Measurements from ENCODE around the gene AATK. TPM values are rescaled to one million over a fixed set of nuclear protein-coding genes. Genes with fewer than 3 reads are reported as not detected.

Gene AATK
- total RNA-seq, 1 experiment from 2014 or later = 4.4 TPM

DNA sequence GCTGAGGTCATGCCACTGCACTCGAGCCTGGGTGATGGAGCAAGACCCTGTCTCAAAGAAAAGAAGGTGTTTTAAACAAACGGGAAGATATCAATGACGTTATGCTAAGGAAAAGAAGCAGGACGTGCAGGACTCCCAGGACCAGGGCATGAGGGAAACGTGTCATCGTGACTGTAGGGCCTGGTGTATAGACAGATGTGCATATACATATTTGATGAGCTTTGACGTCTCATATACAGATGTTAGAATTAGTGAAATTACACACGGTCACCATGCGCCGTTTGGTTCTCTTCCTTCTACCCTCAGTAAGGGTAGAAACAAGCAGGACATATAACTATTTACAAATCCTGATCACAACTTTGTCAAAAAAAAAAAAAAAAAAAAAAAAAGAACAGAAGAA lies 18.3 kb downstream of the AATK start:
- POLR2A ChIA-PET = no interaction called here
- peaks cover 14% of the 10 kb centered on the region; the same call in 1 of the 2 replicates for H3K27me3 ChIP-seq (ENCODE audit: insufficient read depth, low read length)
- H3K4me1 ChIP-seq (ENCODE audit: control insufficient read depth in 1 of 2, insufficient read depth in 2 of 2, low read length in 2 of 2) = peaks cover 0 to 6% of the 10 kb centered on the region in 2 experiments; a peak in 3 of 4 replicates
- no peaks in the 10 kb centered on the region for H3K9me3 ChIP-seq (ENCODE audit: control insufficient read depth in 1 of 2, insufficient read depth in 1 of 2, low read depth in 1 of 2, low read length in 2 of 2)
- TF ChIP-seq POLR2A (IDR thresholded peaks at IDR 0.05; ENCODE audit: borderline replicate concordance, extremely low read depth, insufficient read depth, insufficient read length) (no peak), EGR1 (IDR thresholded peaks at IDR 0.05; ENCODE audit: low read depth) (no peak), EZH2phosphoT487 (IDR thresholded peaks at IDR 0.05; ENCODE audit: borderline replicate concordance) (no peak), REST (IDR thresholded peaks at IDR 0.05; ENCODE audit: low read depth) (no peak), ELF1 (IDR thresholded peaks at IDR 0.05; ENCODE audit: borderline replicate concordance, low read depth) (no peak), RAD21 (IDR thresholded peaks at IDR 0.05; ENCODE audit: low read depth) (no peak), CTCF (IDR thresholded peaks at IDR 0.05 in 2 of 3, conservative IDR thresholded peaks at IDR 0.05 in 1 of 3; ENCODE audit: borderline replicate concordance in 1 of 3, insufficient read depth in 1 of 3, low read depth in 2 of 3, low read length in 2 of 3) (no peak), YY1 (IDR thresholded peaks at IDR 0.05; ENCODE audit: extremely low read depth, insufficient replicate concordance, low read depth, low read length) (no peak), FOSL1 (IDR thresholded peaks at IDR 0.05; ENCODE audit: low read depth) (no peak), MAX (IDR thresholded peaks at IDR 0.05) (no peak), SP1 (IDR thresholded peaks at IDR 0.05; ENCODE audit: low read depth) (no peak), CBX3 (IDR thresholded peaks at IDR 0.05; ENCODE audit: low read depth) (no peak), SRF (IDR thresholded peaks at IDR 0.05; ENCODE audit: low read depth) (no peak), ZNF274 (IDR thresholded peaks at IDR 0.05; ENCODE audit: low read depth, low read length) (no peak), SIN3A (IDR thresholded peaks at IDR 0.05; ENCODE audit: low read depth) (no peak), ZFX (IDR thresholded peaks at IDR 0.05) (no peak)
- TF ChIP-seq, protein P1, sequence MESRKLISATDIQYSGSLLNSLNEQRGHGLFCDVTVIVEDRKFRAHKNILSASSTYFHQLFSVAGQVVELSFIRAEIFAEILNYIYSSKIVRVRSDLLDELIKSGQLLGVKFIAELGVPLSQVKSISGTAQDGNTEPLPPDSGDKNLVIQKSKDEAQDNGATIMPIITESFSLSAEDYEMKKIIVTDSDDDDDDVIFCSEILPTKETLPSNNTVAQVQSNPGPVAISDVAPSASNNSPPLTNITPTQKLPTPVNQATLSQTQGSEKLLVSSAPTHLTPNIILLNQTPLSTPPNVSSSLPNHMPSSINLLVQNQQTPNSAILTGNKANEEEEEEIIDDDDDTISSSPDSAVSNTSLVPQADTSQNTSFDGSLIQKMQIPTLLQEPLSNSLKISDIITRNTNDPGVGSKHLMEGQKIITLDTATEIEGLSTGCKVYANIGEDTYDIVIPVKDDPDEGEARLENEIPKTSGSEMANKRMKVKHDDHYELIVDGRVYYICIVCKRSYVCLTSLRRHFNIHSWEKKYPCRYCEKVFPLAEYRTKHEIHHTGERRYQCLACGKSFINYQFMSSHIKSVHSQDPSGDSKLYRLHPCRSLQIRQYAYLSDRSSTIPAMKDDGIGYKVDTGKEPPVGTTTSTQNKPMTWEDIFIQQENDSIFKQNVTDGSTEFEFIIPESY (IDR thresholded peaks at IDR 0.05; ENCODE audit: extremely low read depth, insufficient replicate concordance, low read length) = no peak
- TF ChIP-seq, protein P2, sequence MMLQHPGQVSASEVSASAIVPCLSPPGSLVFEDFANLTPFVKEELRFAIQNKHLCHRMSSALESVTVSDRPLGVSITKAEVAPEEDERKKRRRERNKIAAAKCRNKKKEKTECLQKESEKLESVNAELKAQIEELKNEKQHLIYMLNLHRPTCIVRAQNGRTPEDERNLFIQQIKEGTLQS (IDR thresholded peaks at IDR 0.05) = no peak
- no peaks in the 10 kb centered on the region for H3K9me2 ChIP-seq (ENCODE audit: insufficient read depth)
- CTCF ChIA-PET = no interaction called here
- intact Hi-C loops (cut with micrococcal nuclease) = no loop called here
- H3K79me2 ChIP-seq (ENCODE audit: insufficient read depth, low read length) = no peaks in the 10 kb centered on the region
- H3K4me2 ChIP-seq (ENCODE audit: low read length) = no peak overlapping the region
- no peak overlapping the region for H3K4me3 ChIP-seq (replicated peaks in 1 of 2; ENCODE audit: low read depth in 1 of 2, low read length in 2 of 2)
- no peaks in the 10 kb centered on the region for H4K20me1 ChIP-seq (ENCODE audit: insufficient read depth)
- no peak overlapping the region for H3K27ac ChIP-seq (ENCODE audit: low read depth, low read length)
- no peaks in the 10 kb centered on the region for H3K36me3 ChIP-seq (ENCODE audit: control insufficient read depth in 1 of 2, insufficient read depth in 2 of 2, low read length in 2 of 2)
- H2AFZ ChIP-seq (ENCODE audit: low read depth, low read length, poor library complexity, severe bottlenecking) = no peak overlapping the region
- RAD21 ChIA-PET (ENCODE audit: low non-redundant PET in 1 of 2, low total read pairs in 2 of 2, uncharacterized antibody in 2 of 2, unreplicated experiment in 2 of 2) = no interaction called here
- H3K9ac ChIP-seq (ENCODE audit: low read length) = no peak overlapping the region
- DNase-seq (ENCODE audit: low read depth, low spot score) (no peak), ATAC-seq (no peak)
- no TSS peak for BruUV-seq (replicated peaks)

Data from HCT116 (cell line).